Trophoblast cell (in vitro differentiated cells and primary cell): ENCODE measurements around the gene OGFR.

ENCODE experiments used
- DNase-seq, 2 donors: peaks; one replicate each; pipeline ENCODE4 v3.0.0-alpha.2; 2016
- H2AFZ ChIP-seq: 2 replicates; pipeline ENCODE4 v1.6.1; 2013; ENCODE audit warnings: low read length, moderate library complexity, mild to moderate bottlenecking; ENCODE audit not compliant: insufficient read depth, poor library complexity
- H2AK5ac ChIP-seq: 2 replicates; pipeline ENCODE4 v1.6.1; 2013; ENCODE audit warnings: mild to moderate bottlenecking, low read length
- H2BK120ac ChIP-seq: 2 replicates; pipeline ENCODE4 v1.6.1; 2013; ENCODE audit warnings: low read length, mild to moderate bottlenecking, moderate library complexity; ENCODE audit not compliant: insufficient read depth, poor library complexity
- H2BK12ac ChIP-seq: 2 replicates; pipeline ENCODE4 v1.6.1; 2013; ENCODE audit warnings: mild to moderate bottlenecking, low read length, moderate library complexity
- H2BK5ac ChIP-seq: 2 replicates; pipeline ENCODE4 v1.6.1; 2013; ENCODE audit warnings: low read length, low read depth, moderate library complexity, mild to moderate bottlenecking; ENCODE audit not compliant: poor library complexity
- H3K14ac ChIP-seq: 2 replicates; pipeline ENCODE4 v1.6.1; 2013; ENCODE audit warnings: mild to moderate bottlenecking, low read length
- H3K18ac ChIP-seq: 2 replicates; pipeline ENCODE4 v1.6.1; 2013; ENCODE audit warnings: mild to moderate bottlenecking, low read length
- H3K23ac ChIP-seq: 2 replicates; pipeline ENCODE4 v1.6.1; 2013; ENCODE audit warnings: low read length
- H3K27ac ChIP-seq: 2 replicates; pipeline ENCODE4 v1.5.1; 2013; ENCODE audit warnings: low read depth, mild to moderate bottlenecking, inconsistent platforms, low read length, moderate library complexity
- H3K27me3 ChIP-seq: 2 replicates; pipeline ENCODE4 v1.6.1; 2013; ENCODE audit warnings: inconsistent platforms, mild to moderate bottlenecking, low read length, moderate library complexity; ENCODE audit not compliant: insufficient read depth
- H3K36me3 ChIP-seq, 2 experiments: 1 replicate in 1 of 2; 2 replicates in 1 of 2; pipeline ENCODE4 v1.6.1; 2013; ENCODE audit warnings: low read length in 2 of 2, mild to moderate bottlenecking in 2 of 2, moderate library complexity in 1 of 2; ENCODE audit not compliant: insufficient read depth in 2 of 2, control insufficient read depth in 1 of 2
- H3K4ac ChIP-seq: 2 replicates; pipeline ENCODE4 v1.6.1; 2013; ENCODE audit warnings: low read depth, mild to moderate bottlenecking, low read length, moderate library complexity
- H3K4me1 ChIP-seq, 2 experiments: 1 replicate in 1 of 2; 2 replicates in 1 of 2; pipeline ENCODE4 v1.6.1; 2013; ENCODE audit warnings: low read length in 2 of 2, mild to moderate bottlenecking in 2 of 2, moderate library complexity in 1 of 2; ENCODE audit not compliant: insufficient read depth in 2 of 2, control insufficient read depth in 1 of 2
- H3K4me2 ChIP-seq: 2 replicates; pipeline ENCODE4 v1.6.1; 2013; ENCODE audit warnings: inconsistent platforms, mild to moderate bottlenecking, low read length, moderate library complexity
- H3K4me3 ChIP-seq: 2 replicates; pipeline ENCODE4 v1.5.1; 2013; ENCODE audit warnings: mild to moderate bottlenecking, low read depth, low read length, inconsistent platforms
- H3K79me1 ChIP-seq: one replicate; pipeline ENCODE4 v1.6.1; 2013; ENCODE audit warnings: low read length
- H3K79me2 ChIP-seq: 2 replicates; pipeline ENCODE4 v1.6.1; 2013; ENCODE audit warnings: low read length, mild to moderate bottlenecking; ENCODE audit not compliant: control insufficient read depth, insufficient read depth, poor library complexity
- H3K9ac ChIP-seq: 2 replicates; pipeline ENCODE4 v1.6.1; 2013; ENCODE audit warnings: mild to moderate bottlenecking, low read length
- H3K9me3 ChIP-seq: 2 replicates; pipeline ENCODE4 v1.6.1; 2013; ENCODE audit warnings: low read depth, mild to moderate bottlenecking, control low read depth, inconsistent platforms, low read length; ENCODE audit not compliant: insufficient read depth
- H4K12ac ChIP-seq: 2 replicates; pipeline ENCODE4 v1.6.1; 2013; ENCODE audit warnings: low read depth, mild to moderate bottlenecking, low read length, moderate library complexity
- H4K8ac ChIP-seq: 2 replicates; pipeline ENCODE4 v1.6.1; 2013; ENCODE audit warnings: low read depth, mild to moderate bottlenecking, low read length, moderate library complexity
- H4K91ac ChIP-seq: one replicate; pipeline ENCODE4 v1.6.1; 2013; ENCODE audit warnings: low read depth, mild to moderate bottlenecking, low read length, moderate library complexity
- WGBS: extraction: QIAGEN DNeasy Blood & Tissue Kit; methylation state at CpG from one replicate; pipeline ENCODE4 v1.1.7; 2013; ENCODE audit warnings: missing lambda C conversion rate; ENCODE audit not compliant: insufficient read length, insufficient coverage; ENCODE audit errors: extremely low coverage; 5-methylcytosine and 5-hydroxymethylcytosine counted together

OGFR gene

GRCh38 chr20:62814709-62815065 is 10.1 kb downstream of the OGFR start:
- DNase-seq: no peak
- H3K23ac ChIP-seq: no peak overlapping the region
- H3K36me3 ChIP-seq: peaks cover 34 to 39% of the 10 kb centered on the region in 2 experiments
- H3K18ac ChIP-seq: no peak overlapping the region
- peaks cover 33 to 51% of the 10 kb centered on the region in 2 experiments for H3K4me1 ChIP-seq
- H2BK12ac ChIP-seq: peak overlapping the region; percentile 16
- H3K9me3 ChIP-seq: no peaks in the 10 kb centered on the region
- H2AFZ ChIP-seq: no peak overlapping the region
- no peak overlapping the region for H2BK5ac ChIP-seq
- peak overlapping the region; percentile 16 for H2AK5ac ChIP-seq
- no peak overlapping the region for H3K4me2 ChIP-seq
- no peak overlapping the region for H3K27ac ChIP-seq
- no peak overlapping the region for H3K9ac ChIP-seq
- no CpG with 5 or more reads among the region's 12 CpGs for WGBS
- H3K4ac ChIP-seq: no peak overlapping the region
- H3K27me3 ChIP-seq: no peaks in the 10 kb centered on the region
- no peak overlapping the region for H3K14ac ChIP-seq
- H4K91ac ChIP-seq: peak overlapping the region; percentile 58
- no peak overlapping the region for H4K8ac ChIP-seq
- H4K12ac ChIP-seq: no peak overlapping the region
- H2BK120ac ChIP-seq: peak overlapping the region; percentile 8
- H3K79me2 ChIP-seq: peaks cover 13% of the 10 kb centered on the region
- H3K79me1 ChIP-seq: peaks cover 28% of the 10 kb centered on the region
- no peak overlapping the region for H3K4me3 ChIP-seq

GRCh38 chr20:62815066-62815991 is 10.7 kb downstream of the OGFR start:
- Histone ChIP-seq H3K27ac (peak overlapping the region; percentile 94), H4K12ac (peak overlapping the region; percentile 5), H4K8ac (peak overlapping the region; percentile 93), H3K23ac (no peak overlapping the region), H3K27me3 (no peaks in the 10 kb centered on the region), H3K4ac (no peak overlapping the region), H3K14ac (peak overlapping the region; percentile 86), H2AK5ac (peak overlapping the region; percentile 31), H3K4me3 (peak overlapping the region; percentile 9), H2BK5ac (peak overlapping the region; percentile 24), H2AFZ (peak overlapping the region; percentile 33), H4K91ac (peak overlapping the region; percentile 58), H2BK12ac (peak overlapping the region; percentile 55), H3K9me3 (no peaks in the 10 kb centered on the region), H3K79me1 (peaks cover 31% of the 10 kb centered on the region), H3K9ac (no peak overlapping the region), H3K18ac (peak overlapping the region; percentile 21), H2BK120ac (peak overlapping the region; percentile 72), H3K4me1 (peaks cover 38 to 55% of the 10 kb centered on the region in 2 experiments), H3K79me2 (peaks cover 13% of the 10 kb centered on the region), H3K36me3 (peaks cover 34 to 38% of the 10 kb centered on the region in 2 experiments), H3K4me2 (peak overlapping the region; percentile 92)
- no CpG with 5 or more reads among the region's 24 CpGs for WGBS
- DNase-seq: peak in 1 of 2 donors; percentile 46

- H3K27me3 ChIP-seq: no peaks in the 10 kb centered on the region
- H3K27ac ChIP-seq: peak overlapping the region; percentile 94
- peak overlapping the region; percentile 93 for H3K18ac ChIP-seq
- H3K4me2 ChIP-seq: peak overlapping the region; percentile 92
- peak overlapping the region; percentile 75 for H2BK12ac ChIP-seq
- H2BK5ac ChIP-seq: peak overlapping the region; percentile 91
- peak overlapping the region; percentile 74 for H3K4ac ChIP-seq
- no peaks in the 10 kb centered on the region for H3K9me3 ChIP-seq
- H2AK5ac ChIP-seq: peak overlapping the region; percentile 75
- H2BK120ac ChIP-seq: peak overlapping the region; percentile 98
- DNase-seq: peak in 1 of 2 donors; percentile 42
- peak overlapping the region; percentile 86 for H3K14ac ChIP-seq
- H3K23ac ChIP-seq: no peak overlapping the region
- H2AFZ ChIP-seq: peak overlapping the region; percentile 76
- H4K91ac ChIP-seq: peak overlapping the region; percentile 99
- peak overlapping the region; percentile 73 for H3K9ac ChIP-seq
- H3K79me1 ChIP-seq: peaks cover 31% of the 10 kb centered on the region
- H4K8ac ChIP-seq: peak overlapping the region; percentile 93
- H3K36me3 ChIP-seq: peaks cover 33 to 37% of the 10 kb centered on the region in 2 experiments
- H3K4me3 ChIP-seq: peak overlapping the region; percentile 65
- peak overlapping the region; percentile 73 for H4K12ac ChIP-seq
- H3K79me2 ChIP-seq: peaks cover 13% of the 10 kb centered on the region
- peaks cover 38 to 55% of the 10 kb centered on the region in 2 experiments for H3K4me1 ChIP-seq
- no CpG with 5 or more reads among the region's 57 CpGs for WGBS
Observed at GRCh38 chr20:62816031-62816883, 11.6 kb downstream of the OGFR start.
